ENCODE results near the gene SAMD1. TPM values are rescaled to one million over a fixed set of nuclear protein-coding genes. Genes with fewer than 3 reads are reported as not detected.
A peak's percentile ranks its signal among the peaks of the same experiment; 100 is the strongest.

The SAMD1 gene
- total and polyA plus RNA-seq, 9 of the 15 experiments (the other 6 are each of a cell fraction or from before 2014, with no cell fraction given), result 2.9 to 96.0 (median 43.5) TPM

GRCh38 chr19:14091813-14092462 is 1.4 kb upstream of the SAMD1 start (continued):
- TF ChIP-seq E2F6 (IDR thresholded peaks at IDR 0.05; ENCODE audit: borderline replicate concordance in 1 of 2, extremely low read depth in 1 of 2, insufficient read depth in 1 of 2, insufficient read length in 1 of 2, low read depth in 1 of 2, low read length in 1 of 2, poor library complexity in 1 of 2, severe bottlenecking in 1 of 2), result no peak
- peak; percentile 65; the same call in 1 of the 2 replicates for TF ChIP-seq SP1 (CRISPR knock-in tag; IDR thresholded peaks at IDR 0.05)
- peak; percentile 52; the same call in 1 of the 2 replicates for TF ChIP-seq DPF2 (IDR thresholded peaks at IDR 0.05)
- no peak for TF ChIP-seq NONO (IDR thresholded peaks at IDR 0.05; ENCODE audit: low read depth in 2 of 2, low read length in 1 of 2)
- TF ChIP-seq, protein P1, sequence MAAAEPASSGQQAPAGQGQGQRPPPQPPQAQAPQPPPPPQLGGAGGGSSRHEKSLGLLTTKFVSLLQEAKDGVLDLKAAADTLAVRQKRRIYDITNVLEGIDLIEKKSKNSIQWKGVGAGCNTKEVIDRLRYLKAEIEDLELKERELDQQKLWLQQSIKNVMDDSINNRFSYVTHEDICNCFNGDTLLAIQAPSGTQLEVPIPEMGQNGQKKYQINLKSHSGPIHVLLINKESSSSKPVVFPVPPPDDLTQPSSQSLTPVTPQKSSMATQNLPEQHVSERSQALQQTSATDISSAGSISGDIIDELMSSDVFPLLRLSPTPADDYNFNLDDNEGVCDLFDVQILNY (CRISPR knock-in tag; IDR thresholded peaks at IDR 0.05), result no peak
- TF ChIP-seq RCOR1 (IDR thresholded peaks at IDR 0.05; ENCODE audit: borderline replicate concordance in 1 of 2, low read depth in 2 of 2, low read length in 2 of 2), result 0 out of 4 replicates have a peak, but pooled peaks of 1 of the 2 experiments have one; percentile 0
- no peak for TF ChIP-seq ZNF778 (CRISPR knock-in tag; IDR thresholded peaks at IDR 0.05)
- peak; percentile 79 for TF ChIP-seq MEIS2 (IDR thresholded peaks at IDR 0.05; ENCODE audit: partially characterized antibody)
- 0 out of 2 replicates have a peak, but pooled peaks have one; percentile 3 for TF ChIP-seq ELF1 (tag; IDR thresholded peaks at IDR 0.05)
- 0 out of 2 replicates have a peak, but pooled peaks have one; percentile 18 for TF ChIP-seq ARID1B (IDR thresholded peaks at IDR 0.05)
- peak; percentile 8 for TF ChIP-seq BRD9 (IDR thresholded peaks at IDR 0.05; ENCODE audit: low read depth, partially characterized antibody)
- no peak for TF ChIP-seq PHF20 (IDR thresholded peaks at IDR 0.05; ENCODE audit: partially characterized antibody)
- TF ChIP-seq PBX2 (CRISPR knock-in tag; IDR thresholded peaks at IDR 0.05; ENCODE audit: low read depth), result 0 out of 2 replicates have a peak, but pooled peaks have one; percentile 21
- peak; percentile 79 for TF ChIP-seq PBX2 (tag; conservative IDR thresholded peaks at IDR 0.05; ENCODE audit: low read depth)
- TF ChIP-seq HNRNPH1 (optimal IDR thresholded peaks at IDR 0.05; ENCODE audit: low read depth, low read length), result no peak
- TF ChIP-seq TFAP4 (CRISPR knock-in tag; IDR thresholded peaks at IDR 0.05; ENCODE audit: borderline replicate concordance), result peak; percentile 72; the same call in 1 of the 2 replicates
- TF ChIP-seq, protein P2, sequence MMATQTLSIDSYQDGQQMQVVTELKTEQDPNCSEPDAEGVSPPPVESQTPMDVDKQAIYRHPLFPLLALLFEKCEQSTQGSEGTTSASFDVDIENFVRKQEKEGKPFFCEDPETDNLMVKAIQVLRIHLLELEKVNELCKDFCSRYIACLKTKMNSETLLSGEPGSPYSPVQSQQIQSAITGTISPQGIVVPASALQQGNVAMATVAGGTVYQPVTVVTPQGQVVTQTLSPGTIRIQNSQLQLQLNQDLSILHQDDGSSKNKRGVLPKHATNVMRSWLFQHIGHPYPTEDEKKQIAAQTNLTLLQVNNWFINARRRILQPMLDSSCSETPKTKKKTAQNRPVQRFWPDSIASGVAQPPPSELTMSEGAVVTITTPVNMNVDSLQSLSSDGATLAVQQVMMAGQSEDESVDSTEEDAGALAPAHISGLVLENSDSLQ (IDR thresholded peaks at IDR 0.05), result peak; percentile 95
- no peak for TF ChIP-seq OTX1 (CRISPR knock-in tag; IDR thresholded peaks at IDR 0.05)
- TF ChIP-seq CREBBP (IDR thresholded peaks at IDR 0.05; ENCODE audit: low read depth, low read length), result no peak
- TF ChIP-seq SP2 (IDR thresholded peaks at IDR 0.05; ENCODE audit: extremely low read depth, low read depth, low read length, poor library complexity, severe bottlenecking), result no peak
- no peak for TF ChIP-seq TAF15 (IDR thresholded peaks at IDR 0.05; ENCODE audit: low read depth, low read length)
